Endothelial cell of umbilical vein (primary cell): Measurements from ENCODE around the gene GGNBP2. TPM values are rescaled to one million over a fixed set of nuclear protein-coding genes. Genes with fewer than 3 reads are reported as not detected.

Experiments used
- BruUV-seq: library from RNA; stranded (reverse); fragments of 400-500 nt; replicated peaks from 2 replicates; lab custom pipeline; 2021; lab: Mats Ljungman, UMichigan
- CTCF ChIA-PET: fragments of 300-600, 350-600 bp; sonication (Branson Sonifier 250); formaldehyde crosslinking; loops from one replicate; lab custom pipeline; 2021; ENCODE audit warnings: antibody characterized with exemption, inconsistent platforms; lab: Charles Lee
- POLR2A ChIA-PET: fragments of 300-600, 350-600 bp; sonication (Branson Sonifier 250); formaldehyde crosslinking; loops from one replicate; lab custom pipeline; 2021; ENCODE audit warnings: antibody characterized with exemption, inconsistent platforms; lab: Charles Lee
- DNase-seq: peaks from one replicate; pipeline ENCODE4 v3.0.0-alpha.2; 2011; ENCODE audit warnings: low read depth, low spot score
- FAIRE-seq: peaks from 2 replicates; lab custom pipeline; 2011; peaks lifted over from hg19 to GRCh38; lab: Jason Lieb, UNC
- H2AFZ ChIP-seq: 2 replicates; pipeline ENCODE4 v1.6.0; 2012; ENCODE audit warnings: low read depth, low read length, control low read depth, inconsistent platforms
- H3K27ac ChIP-seq: 2 replicates; pipeline ENCODE4 v1.5.1; 2011; ENCODE audit warnings: low read depth, mild to moderate bottlenecking, control low read depth, low read length, moderate library complexity; ENCODE audit not compliant: insufficient read depth
- H3K27me3 ChIP-seq, 2 experiments: 2 replicates each; pipeline versions ENCODE4 v1.6.0 to v1.6.1; 2011; ENCODE audit warnings: low read length in 2 of 2, mixed read lengths in 1 of 2; ENCODE audit not compliant: control insufficient read depth in 2 of 2, insufficient read depth in 2 of 2
- H3K36me3 ChIP-seq, 2 experiments: 2 replicates in 1 of 2; 3 replicates in 1 of 2; pipeline ENCODE4 v1.5.1; 2011; ENCODE audit warnings: low read length in 2 of 2, mild to moderate bottlenecking in 1 of 2, moderate library complexity in 1 of 2; ENCODE audit not compliant: control insufficient read depth in 2 of 2, insufficient read depth in 2 of 2; ENCODE audit errors: extremely low read depth in 1 of 2
- H3K4me1 ChIP-seq: 3 replicates; pipeline ENCODE4 v1.5.1; 2011; ENCODE audit warnings: mild to moderate bottlenecking, low read length; ENCODE audit not compliant: control insufficient read depth, insufficient read depth; ENCODE audit errors: extremely low read depth
- H3K4me2 ChIP-seq: 2 replicates; pipeline ENCODE4 v1.6.1; 2011; ENCODE audit warnings: low read length, control low read depth, mixed read lengths; ENCODE audit not compliant: insufficient read depth
- H3K4me3 ChIP-seq, 3 experiments: fragments of 200-600 bp in 1 of 3; sonication (generic), shearing (Covaris generic) in 1 of 3; replicated peaks in 1 of 3; 2 replicates each; pipeline ENCODE4 v1.5.1; 2011 to 2016; ENCODE audit warnings: control low read depth in 3 of 3, low read length in 3 of 3, mild to moderate bottlenecking in 2 of 3, inconsistent platforms in 1 of 3, low read depth in 1 of 3, moderate library complexity in 1 of 3; ENCODE audit not compliant: insufficient read depth in 1 of 3
- H3K79me2 ChIP-seq: 2 replicates; pipeline ENCODE4 v1.6.0; 2012; ENCODE audit warnings: low read length, inconsistent platforms; ENCODE audit not compliant: control insufficient read depth, insufficient read depth
- H3K9ac ChIP-seq: replicated peaks from 2 replicates; pipeline ENCODE3; 2011; ENCODE audit warnings: low read length, control low read depth; ENCODE audit not compliant: insufficient read depth; ENCODE audit errors: extremely low read depth
- H3K9me1 ChIP-seq: replicated peaks from 3 replicates; pipeline ENCODE4 v1.6.0; 2011; ENCODE audit warnings: mild to moderate bottlenecking, low read length; ENCODE audit not compliant: control insufficient read depth, insufficient read depth; ENCODE audit errors: extremely low read depth
- H3K9me3 ChIP-seq: replicated peaks from 2 replicates; pipeline ENCODE4 v1.5.1; 2012; ENCODE audit warnings: low read length, inconsistent platforms; ENCODE audit not compliant: control insufficient read depth, insufficient read depth
- H4K20me1 ChIP-seq: replicated peaks from 2 replicates; pipeline ENCODE3; 2011; ENCODE audit warnings: mild to moderate bottlenecking, low read length; ENCODE audit not compliant: control insufficient read depth, insufficient read depth; ENCODE audit errors: extremely low read depth
- CTCF ChIP-seq, 2 donors: IDR thresholded peaks; 1 replicate in 1 of 2; 2 replicates in 1 of 2; pipeline ENCODE4 v1.5.1; 2011; ENCODE audit warnings: low read length in 2 of 2, mild to moderate bottlenecking in 2 of 2, moderate library complexity in 2 of 2, control low read depth in 1 of 2, inconsistent platforms in 1 of 2, low read depth in 1 of 2; ENCODE audit not compliant: insufficient read depth in 1 of 2; ENCODE audit errors: extremely low read depth in 1 of 2
- EZH2 ChIP-seq: IDR thresholded peaks from 2 replicates; pipeline ENCODE4 v1.6.1; 2012; ENCODE audit warnings: borderline replicate concordance, low read depth, mild to moderate bottlenecking, moderate library complexity, low read length, inconsistent platforms; ENCODE audit not compliant: severe bottlenecking
- FOS ChIP-seq: IDR thresholded peaks from 2 replicates; pipeline ENCODE4 v1.6.1; 2011; ENCODE audit warnings: mild to moderate bottlenecking, low read length, moderate library complexity, borderline replicate concordance; ENCODE audit not compliant: insufficient read depth
- GATA2 ChIP-seq: IDR thresholded peaks from 2 replicates; pipeline ENCODE4 v1.7.0; 2011; ENCODE audit warnings: low read depth, mild to moderate bottlenecking, moderate library complexity, mixed read lengths, low read length; ENCODE audit not compliant: insufficient read length, insufficient read depth
- JUN ChIP-seq: IDR thresholded peaks from 2 replicates; pipeline ENCODE4 v1.6.1; 2011; ENCODE audit warnings: borderline replicate concordance, low read depth; ENCODE audit not compliant: insufficient read length, insufficient read depth
- MAX ChIP-seq: IDR thresholded peaks from 2 replicates; pipeline ENCODE4 v1.6.1; 2011; ENCODE audit not compliant: insufficient read depth, insufficient read length
- MYC ChIP-seq: IDR thresholded peaks from one replicate; pipeline ENCODE4 v1.6.1; 2011; ENCODE audit warnings: mild to moderate bottlenecking, low read depth, low read length
- POLR2A ChIP-seq: IDR thresholded peaks from 2 replicates; pipeline ENCODE4 v1.6.1; 2012; ENCODE audit warnings: low read depth, mild to moderate bottlenecking, control low read depth, low read length
- POLR2AphosphoS5 ChIP-seq: IDR thresholded peaks from 2 replicates; pipeline ENCODE4 v1.6.1; 2012; ENCODE audit warnings: low read depth, mild to moderate bottlenecking, control low read depth, low read length, moderate library complexity; ENCODE audit not compliant: insufficient read depth
- dilution Hi-C: fragments of 300-500 bp; cut with MboI; formaldehyde crosslinking; loops from one replicate; pipeline ENCODE4 v1.15.0; 2019; ENCODE audit warnings: low sequenced_read_pairs; ENCODE audit not compliant: extremely low pct_ligation_motif_present
- intact Hi-C: fragments of 100-400 bp; cut with micrococcal nuclease; formaldehyde crosslinking; loops from one replicate; pipeline ENCODE4 v1.10.0; 2022
- polyA plus RNA-seq, 4 experiments: library from polyadenylated mRNA; depleted of rRNA in 3 of 4; stranded (reverse) in 3 of 4; unstranded in 1 of 4; fragments of >200 nt; gene quantifications; 2 replicates each; pipeline versions ENCODE4 v1.2.1 to v1.2.3, GENCODE V29; 2011 to 2012; ENCODE audit warnings: missing spikeins in 1 of 4
- total RNA-seq: library from RNA; stranded (reverse); gene quantifications from 2 replicates; pipeline ENCODE4 v1.2.3, GENCODE V29; 2021

The GGNBP2 gene
- total and polyA plus RNA-seq, 2 donors (not counting 3 experiments of a cell fraction or from before 2014, with no cell fraction given): 52.6 to 77.6 TPM

- H3K4me2 ChIP-seq: peak overlapping the region; percentile 86
- intact Hi-C loops (loop anchor here (1.0 kb wide), 1 partner anchor 9 kb away; the partner anchor contains the start of gene GGNBP2), dilution Hi-C loops (no loop called here)
- H3K9me3 ChIP-seq: no peaks in the 10 kb centered on the region
- DNase-seq (peak; percentile 9), FAIRE-seq (no peak)
- peaks cover 6% of the 10 kb centered on the region for H3K79me2 ChIP-seq
- peaks cover 4 to 7% of the 10 kb centered on the region in 2 experiments for H3K36me3 ChIP-seq
- no peak for TF ChIP-seq POLR2AphosphoS5
- peak; percentile 0 for TF ChIP-seq POLR2A
- H3K4me3 ChIP-seq: peak overlapping the region; percentile 63 to 84 (median 70)
- H3K27ac ChIP-seq: peak overlapping the region; percentile 84
- no peaks in the 10 kb centered on the region for H3K9me1 ChIP-seq
- ChIA-PET POLR2A (interaction anchor here (0.6 kb wide), 1 partner anchor 9 kb away, joined by 3 read pairs; the partner anchor contains the start of gene GGNBP2), CTCF (interaction anchor here (2.8 to 4.3 kb wide), 2 partner anchors 10 to 52 kb away, joined by 12 to 31 read pairs; partner anchors contain the start of gene GGNBP2)
- H3K27me3 ChIP-seq: no peaks in the 10 kb centered on the region
- peaks cover 8% of the 10 kb centered on the region for H3K4me1 ChIP-seq
- H3K9ac ChIP-seq: peak overlapping the region; percentile 94
- peak overlapping the region; percentile 7 for H2AFZ ChIP-seq
- TSS peak; percentile 59 for BruUV-seq
- no peaks in the 10 kb centered on the region for H4K20me1 ChIP-seq
Observed at GRCh38 chr17:36535669-36536081, 9.0 kb upstream of the GGNBP2 start.

GRCh38 chr17:36540696-36541095, 4.0 kb upstream of the GGNBP2 start:
- H2AFZ ChIP-seq: no peak overlapping the region
- ChIA-PET POLR2A (no interaction called here), CTCF (interaction anchor here (1.2 kb wide), 1 partner anchor 58 kb away, joined by 3 read pairs; no protein-coding TSS in a partner anchor)
- TF ChIP-seq MAX (no peak), CTCF (IDR thresholded peaks at IDR 0.05; ENCODE audit: extremely low read depth in 1 of 2, insufficient read depth in 1 of 2, low read depth in 1 of 2, low read length in 2 of 2) (no peak), EZH2 (no peak), POLR2A (no peak), MYC (no peak), GATA2 (no peak), JUN (no peak), POLR2AphosphoS5 (no peak), FOS (no peak)
- peaks cover 2 to 4% of the 10 kb centered on the region in 2 experiments for H3K36me3 ChIP-seq
- dilution Hi-C loops: no loop called here
- H4K20me1 ChIP-seq: no peaks in the 10 kb centered on the region
- no peak overlapping the region for H3K9ac ChIP-seq
- peaks cover 11% of the 10 kb centered on the region for H3K79me2 ChIP-seq
- no peak overlapping the region for H3K4me2 ChIP-seq
- no peak for FAIRE-seq
- no peaks in the 10 kb centered on the region for H3K9me1 ChIP-seq
- no TSS peak for BruUV-seq
- H3K27me3 ChIP-seq: no peaks in the 10 kb centered on the region
- no peak overlapping the region for H3K27ac ChIP-seq
- no peak overlapping the region for H3K4me3 ChIP-seq
- intact Hi-C loops: no loop called here
- DNase-seq: no peak
- peaks cover 5% of the 10 kb centered on the region for H3K4me1 ChIP-seq
- H3K9me3 ChIP-seq: no peaks in the 10 kb centered on the region
